KOPT-K1 (cell line): Measurements from ENCODE around the gene CD300LB.
"Not testable (repeated sequence)": the region's sequence is repeated elsewhere in the genome, so short reads cannot be mapped to it uniquely, and the experiment has no call there.

Source experiments
- H3K27ac ChIP-seq: fragments of 200-600 bp; sonication (generic); 2 replicates; pipeline ENCODE4 v1.5.1; 2016; ENCODE audit warnings: antibody characterized with exemption, mild to moderate bottlenecking, low read depth, low read length; ENCODE audit not compliant: poor library complexity, severe bottlenecking
- H3K36me3 ChIP-seq: fragments of 200-600 bp; sonication (generic); 2 replicates; pipeline ENCODE4 v1.5.1; 2017; ENCODE audit warnings: antibody characterized with exemption, mild to moderate bottlenecking, low read length, moderate library complexity; ENCODE audit not compliant: insufficient read depth
- H3K9me3 ChIP-seq: fragments of 200-600 bp; sonication (generic); 2 replicates; pipeline ENCODE4 v1.5.1; 2017; ENCODE audit warnings: antibody characterized with exemption, low read length, mild to moderate bottlenecking; ENCODE audit not compliant: insufficient read depth, poor library complexity, severe bottlenecking

Gene CD300LB

DNA sequence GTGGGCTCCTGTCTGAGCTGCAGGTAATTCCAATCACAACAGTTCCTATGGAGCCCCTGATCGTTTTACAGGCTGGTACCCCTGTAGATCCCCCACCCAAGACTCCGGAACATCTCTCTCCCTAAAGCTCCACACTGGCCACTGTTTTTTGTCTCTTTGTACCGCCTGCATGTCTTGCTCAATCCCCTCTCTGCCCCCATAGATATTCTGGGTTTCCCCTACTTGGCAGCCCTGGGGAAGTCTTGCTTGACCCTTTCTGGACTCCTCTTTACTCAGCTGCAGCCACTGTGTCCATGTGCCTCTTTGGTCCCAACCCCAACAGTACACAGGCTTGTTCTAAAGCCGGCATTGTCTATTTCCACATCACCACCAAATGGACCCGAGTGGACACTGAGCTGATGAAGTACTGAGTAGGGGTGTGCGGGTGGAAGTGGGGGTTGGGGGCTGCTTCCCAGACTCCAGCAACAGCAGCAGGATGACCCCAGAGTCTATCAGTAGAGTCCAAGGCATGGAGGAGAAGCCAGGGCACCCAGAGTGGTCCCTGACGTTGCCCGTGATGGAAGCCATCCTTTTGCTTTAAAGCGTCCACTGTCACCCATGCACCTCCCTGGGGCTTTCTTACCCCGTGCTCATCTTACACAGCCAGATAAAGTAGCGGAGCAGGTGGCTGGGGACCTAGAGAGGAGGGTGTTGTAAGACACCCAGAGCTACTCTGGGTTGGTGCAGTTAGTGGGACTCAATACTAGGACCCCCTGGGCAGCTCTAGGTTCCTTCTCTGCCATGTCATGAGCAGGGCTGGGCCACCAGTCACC lies 6.4 kb downstream of the CD300LB start:
- no peaks in the 10 kb centered on the region for H3K36me3 ChIP-seq
- H3K27ac ChIP-seq, result no peak overlapping the region
- no peaks in the 10 kb centered on the region for H3K9me3 ChIP-seq

DNA sequence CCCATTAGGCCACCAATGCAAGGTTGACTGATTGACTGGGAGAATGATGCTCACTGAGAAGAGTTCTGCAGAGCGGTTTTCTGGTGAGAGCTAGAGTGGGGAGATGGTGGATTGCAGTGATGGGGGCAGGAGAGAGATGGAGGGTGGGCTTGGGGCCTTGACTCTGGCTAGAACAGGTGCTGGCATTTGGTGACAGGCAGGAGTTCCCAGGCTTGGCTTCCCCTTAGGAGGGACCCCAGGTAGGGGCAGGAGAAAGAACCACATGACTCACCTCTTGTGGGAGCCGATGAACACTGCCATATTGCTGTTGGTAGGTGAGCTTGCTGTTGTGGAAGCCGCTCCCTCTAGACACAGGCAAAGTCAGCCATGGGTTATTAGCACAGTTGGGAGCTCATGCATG lies 8.0 kb downstream of the CD300LB start:
- no peaks in the 10 kb centered on the region for H3K36me3 ChIP-seq
- H3K9me3 ChIP-seq, result peaks cover 5% of the 10 kb centered on the region
- no peak overlapping the region for H3K27ac ChIP-seq

DNA sequence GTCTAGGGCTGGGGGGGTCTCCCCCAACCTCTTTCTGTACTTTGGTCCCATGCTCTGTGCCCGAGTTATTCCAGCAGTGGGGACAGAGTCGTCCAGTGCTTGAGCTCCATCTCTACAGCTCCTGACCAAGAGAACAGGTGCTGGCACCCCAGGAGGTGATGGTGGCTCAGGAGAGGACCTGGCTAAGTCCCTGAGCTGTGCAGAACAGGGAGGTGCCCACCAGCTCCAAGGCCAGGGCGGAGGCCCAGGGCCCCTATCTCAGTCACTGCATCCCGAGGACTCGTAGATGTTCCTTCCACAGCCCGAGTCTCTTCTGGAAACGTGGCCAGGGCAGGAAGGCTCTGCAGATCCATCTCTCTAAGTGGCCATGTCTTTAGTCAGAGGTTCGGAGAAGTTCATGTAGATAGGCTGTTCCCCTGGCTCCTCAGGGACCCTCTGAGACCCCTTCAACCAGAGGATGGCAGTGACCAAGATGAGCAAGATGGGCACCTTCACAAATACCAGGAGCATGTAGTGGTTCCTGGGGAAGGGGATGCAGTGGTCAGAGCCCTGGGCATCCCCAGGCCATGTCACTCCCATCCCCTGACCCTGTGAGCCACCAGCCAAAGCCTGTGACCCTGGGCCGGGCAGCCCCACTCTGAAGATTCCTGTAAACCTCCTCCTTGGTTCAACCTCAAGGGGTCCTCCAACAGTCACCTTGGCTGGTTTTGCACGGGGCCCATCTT lies 8.7 kb downstream of the CD300LB start:
- Histone ChIP-seq H3K27ac (no peak overlapping the region), H3K9me3 (peaks cover 8% of the 10 kb centered on the region), H3K36me3 (no peaks in the 10 kb centered on the region)

DNA sequence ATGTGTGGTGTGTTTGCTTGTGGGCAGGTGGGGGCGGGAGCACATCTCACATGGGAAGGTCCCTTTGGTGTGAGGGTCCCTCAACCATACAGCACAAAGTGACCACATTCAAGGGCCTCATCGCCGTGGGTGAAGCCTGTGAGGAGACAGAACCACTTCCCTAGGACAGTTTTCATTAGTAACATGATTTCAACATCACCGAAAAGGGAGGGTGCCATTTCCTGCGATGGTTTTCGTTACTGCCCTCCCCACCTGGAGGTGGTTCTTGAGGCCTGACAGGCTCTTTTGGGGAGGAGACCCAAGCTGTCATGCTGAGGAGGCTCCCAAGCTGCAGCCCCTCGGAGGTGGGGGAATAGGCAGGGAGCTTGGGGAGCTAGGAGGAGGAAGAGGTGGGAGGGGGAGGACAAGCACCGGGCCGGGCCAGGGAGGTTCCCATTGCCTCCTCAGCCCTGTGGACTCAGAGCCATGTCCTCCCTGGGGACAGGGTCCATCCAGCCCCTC lies 9.5 kb downstream of the CD300LB start:
- Histone ChIP-seq H3K36me3 (no peaks in the 10 kb centered on the region), H3K27ac (no peak overlapping the region), H3K9me3 (peaks cover 11% of the 10 kb centered on the region)

DNA sequence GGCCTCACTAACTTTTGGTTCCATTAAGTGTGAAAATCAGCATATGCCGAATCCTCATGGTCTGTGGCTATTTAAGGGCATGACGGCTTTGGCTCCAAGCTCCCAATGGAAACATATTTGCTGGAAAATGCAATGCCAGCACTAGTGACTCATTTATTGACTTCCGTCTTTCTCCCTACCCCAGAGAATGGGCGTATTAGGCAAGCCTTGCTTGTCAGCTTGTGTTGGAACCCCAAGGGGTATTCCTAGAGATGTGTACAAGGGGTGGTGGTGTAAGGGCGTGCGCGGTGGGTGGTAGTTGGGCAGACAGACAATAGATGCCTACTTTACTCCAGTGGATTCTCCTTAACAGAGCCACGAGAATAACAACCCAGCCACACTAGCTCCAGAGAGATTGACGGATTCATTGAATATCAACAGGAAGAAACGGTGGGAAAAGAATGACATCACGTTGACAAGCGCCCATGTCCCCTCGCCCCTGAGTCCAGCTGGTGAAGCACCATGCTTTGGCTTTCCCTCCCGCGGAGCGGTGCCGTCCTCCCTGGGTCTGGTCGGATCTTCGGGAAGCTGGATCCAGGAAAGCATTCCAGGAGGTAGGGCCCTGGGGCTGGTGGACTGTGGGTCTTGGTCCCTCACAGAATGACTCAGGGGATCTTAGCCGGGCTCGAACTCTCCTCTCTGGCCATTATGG lies 10.3 kb downstream of the CD300LB start:
- Histone ChIP-seq H3K27ac (no peak overlapping the region), H3K9me3 (peaks cover 12% of the 10 kb centered on the region), H3K36me3 (no peaks in the 10 kb centered on the region)

DNA sequence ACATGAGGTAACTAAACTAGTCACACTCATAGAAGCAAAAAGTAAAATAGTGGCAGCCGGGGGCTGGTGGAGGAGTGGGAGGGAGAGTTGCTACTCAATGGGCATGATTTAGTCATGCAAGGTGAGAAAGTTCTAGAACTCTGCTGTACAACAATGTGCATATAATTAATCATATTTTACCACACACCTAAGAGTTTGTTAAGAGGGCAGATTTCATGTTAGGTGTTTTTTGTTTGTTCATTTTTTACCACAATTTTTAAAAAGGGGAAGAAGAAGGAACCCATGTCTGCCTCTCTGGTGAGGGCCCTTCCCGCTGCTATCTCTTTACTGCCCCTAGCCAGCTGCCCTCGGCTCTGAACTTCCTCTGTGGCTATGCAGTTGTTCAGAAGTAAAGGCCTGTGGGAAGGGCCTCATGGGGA lies 11.2 kb downstream of the CD300LB start:
- Histone ChIP-seq H3K36me3 (no peaks in the 10 kb centered on the region), H3K9me3 (peaks cover 17% of the 10 kb centered on the region), H3K27ac (no peak overlapping the region)

DNA sequence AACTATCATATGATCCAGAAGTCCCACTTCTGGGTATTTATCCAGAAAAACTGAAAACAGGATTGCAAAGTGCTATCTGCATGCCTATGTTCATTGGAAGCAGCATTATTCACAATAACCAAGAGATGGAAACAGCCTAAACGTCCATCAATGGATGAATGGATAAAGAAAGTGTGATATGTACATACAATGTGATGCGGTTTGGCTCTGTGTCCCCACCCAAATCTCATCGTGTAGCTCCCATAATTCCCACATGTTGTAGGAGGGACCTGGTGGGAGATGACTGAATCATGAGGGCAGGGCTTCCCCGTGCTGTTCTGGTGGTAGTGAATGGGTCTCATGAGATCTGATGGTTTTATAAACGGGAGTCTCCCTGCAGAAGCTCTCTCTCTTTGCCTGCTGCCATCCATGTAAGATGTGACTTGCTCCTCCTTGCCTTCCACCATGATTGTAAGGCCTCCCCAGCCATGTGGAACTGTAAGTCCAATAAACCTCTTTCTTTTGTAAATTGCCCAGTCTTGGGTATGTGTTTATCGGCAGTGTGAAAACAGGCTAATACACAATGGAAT lies 12.8 kb downstream of the CD300LB start:
- not testable (repeated sequence) for H3K36me3 ChIP-seq, H3K27ac ChIP-seq
- peaks cover 31% of the 10 kb centered on the region for H3K9me3 ChIP-seq

DNA sequence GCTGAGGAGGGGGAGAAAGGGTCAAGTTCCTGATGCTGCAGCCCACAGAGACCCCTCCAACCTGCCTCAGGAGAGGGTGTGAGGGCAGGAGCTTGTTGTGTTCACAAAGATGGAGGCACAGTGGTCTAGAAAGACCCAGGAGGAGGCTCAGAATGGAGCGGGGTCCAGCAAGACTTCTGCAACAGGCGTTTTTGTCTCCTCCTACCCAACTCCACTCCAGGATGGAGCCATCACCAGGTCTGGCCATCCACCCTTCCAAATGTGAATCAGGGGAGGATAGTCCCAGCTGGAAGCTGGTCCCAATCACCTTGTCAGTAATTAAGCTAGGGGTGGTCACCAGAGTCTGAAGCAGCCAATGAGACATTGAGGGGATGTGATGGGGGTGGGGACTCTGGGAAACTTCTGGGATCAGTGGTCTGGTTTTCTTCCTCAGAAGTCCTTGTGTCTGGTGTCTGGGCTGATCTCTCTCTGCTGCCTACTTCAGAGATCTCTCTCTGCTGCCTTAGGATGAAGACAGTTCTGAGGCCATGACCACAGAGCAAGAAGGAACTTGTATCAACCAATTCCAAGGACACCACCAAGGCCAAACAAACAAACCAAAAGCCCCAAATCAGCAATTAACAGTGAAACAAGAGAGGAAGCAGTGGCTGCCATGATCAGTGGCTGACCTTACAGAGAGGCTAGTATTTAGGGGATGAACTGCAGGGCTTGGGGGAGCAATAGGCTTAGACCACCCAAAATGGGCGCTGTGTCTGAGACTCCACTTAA lies 14.5 kb downstream of the CD300LB start:
- H3K9me3 ChIP-seq, result peaks cover 31% of the 10 kb centered on the region
- H3K27ac ChIP-seq, result no peak overlapping the region
- no peaks in the 10 kb centered on the region for H3K36me3 ChIP-seq

DNA sequence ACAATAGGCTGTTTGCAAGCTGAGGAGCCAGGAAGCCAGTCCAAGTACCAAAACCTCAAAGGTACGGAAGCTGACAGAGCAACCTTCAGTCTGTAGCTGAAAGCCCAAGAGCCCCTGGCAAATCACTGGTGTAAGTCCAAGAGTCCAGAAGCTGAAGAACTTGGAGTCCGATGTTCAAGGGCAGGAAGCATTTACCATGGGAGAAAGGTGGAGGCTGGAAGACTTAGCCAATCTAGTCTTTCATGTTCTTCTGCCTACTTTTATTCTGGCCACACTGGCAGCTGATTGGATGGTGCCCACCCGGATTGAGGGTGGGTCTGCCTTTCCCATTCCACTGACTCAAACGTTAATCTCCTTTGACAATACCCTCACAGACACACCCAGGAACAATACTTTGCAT lies 15.3 kb downstream of the CD300LB start:
- Histone ChIP-seq H3K27ac (no peak overlapping the region), H3K36me3 (no peaks in the 10 kb centered on the region)

DNA sequence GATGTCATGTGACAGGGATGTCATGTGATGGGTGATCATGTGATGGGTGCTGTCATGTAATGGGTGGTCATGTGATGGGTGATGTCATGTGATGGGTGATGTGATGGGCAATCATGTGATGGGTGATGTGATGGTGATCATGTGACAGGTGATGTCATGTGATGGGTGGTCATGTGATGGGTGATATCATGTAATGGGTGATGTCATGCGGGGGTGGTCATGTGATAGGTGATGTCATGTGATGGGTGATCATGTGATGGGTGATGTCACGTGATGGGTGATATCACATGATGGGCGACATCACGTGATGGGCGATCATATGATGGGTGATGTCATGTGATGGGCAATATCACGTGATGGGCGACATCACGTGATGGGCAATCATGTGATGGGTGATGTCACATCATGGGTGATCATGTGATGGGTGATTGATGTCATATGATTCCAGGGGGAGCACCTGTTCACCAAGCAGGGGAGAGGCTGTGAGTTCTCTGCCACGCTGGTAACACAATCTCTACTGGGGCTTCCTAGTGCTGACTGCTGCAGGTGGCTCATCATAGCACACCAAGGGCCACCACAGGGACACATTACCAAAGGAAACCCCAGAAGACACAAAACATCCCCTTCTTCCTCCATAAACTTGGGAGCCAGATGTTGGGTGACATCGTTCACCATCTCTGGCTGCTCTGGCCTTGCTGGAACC lies 16.5 kb downstream of the CD300LB start:
- no peak overlapping the region for H3K27ac ChIP-seq
- no peaks in the 10 kb centered on the region for H3K36me3 ChIP-seq
- H3K9me3 ChIP-seq, result peaks cover 31% of the 10 kb centered on the region

More for the DNA sequence above, 15.3 kb downstream of the CD300LB start:
- H3K9me3 ChIP-seq, result peaks cover 31% of the 10 kb centered on the region

DNA sequence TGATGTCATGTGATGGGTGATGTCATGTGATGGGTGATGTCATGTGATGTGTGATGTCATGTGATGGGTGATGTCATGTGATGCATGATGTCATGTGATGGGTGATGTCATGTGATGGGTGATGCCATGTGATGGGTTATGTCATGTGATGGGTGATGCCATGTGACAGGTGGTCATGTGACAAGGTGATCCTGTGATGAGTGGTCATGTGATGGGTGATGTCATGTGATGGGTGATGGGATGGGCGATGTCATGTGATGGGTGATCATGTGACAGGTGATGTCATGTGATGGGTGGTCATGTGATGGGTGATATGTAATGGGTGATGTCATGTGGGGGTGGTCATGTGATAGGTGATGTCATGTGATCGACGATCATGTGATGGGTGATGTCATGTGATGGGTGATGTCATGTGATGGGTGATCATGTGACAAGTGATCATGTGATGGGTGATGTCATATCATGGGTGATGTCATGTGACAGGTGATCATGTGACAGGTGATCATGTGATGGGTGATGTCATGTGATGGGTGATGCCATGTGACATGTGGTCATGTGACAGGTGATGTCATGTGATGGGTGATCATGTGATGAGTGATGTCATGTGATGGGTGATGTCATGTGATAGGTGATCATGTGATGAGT lies 17.2 kb downstream of the CD300LB start:
- peaks cover 31% of the 10 kb centered on the region for H3K9me3 ChIP-seq
- no peaks in the 10 kb centered on the region for H3K36me3 ChIP-seq
- no peak overlapping the region for H3K27ac ChIP-seq

DNA sequence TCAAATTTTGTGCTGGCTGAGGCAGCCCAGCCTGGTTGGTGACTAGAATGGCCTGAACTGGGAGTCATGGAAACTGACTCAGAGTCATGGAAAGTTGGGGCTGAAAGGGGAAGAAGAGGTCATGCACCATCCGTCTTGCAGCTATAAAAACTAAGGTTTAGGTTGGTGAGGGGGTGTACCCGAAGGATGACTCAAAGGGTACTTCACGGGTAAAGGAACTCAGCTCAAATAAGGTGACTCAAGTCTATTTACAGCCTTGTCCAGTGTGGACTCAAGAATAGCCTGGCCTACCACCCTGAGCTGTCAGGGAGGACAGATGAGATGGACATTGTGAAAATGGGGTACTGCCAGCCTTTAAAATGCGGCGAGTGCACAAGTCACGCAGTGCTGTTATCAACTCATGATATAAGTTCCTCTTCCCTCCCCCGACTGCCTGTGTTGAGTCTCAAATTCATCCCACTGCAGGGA lies 18.6 kb downstream of the CD300LB start:
- Histone ChIP-seq H3K36me3 (no peaks in the 10 kb centered on the region), H3K9me3 (peaks cover 23% of the 10 kb centered on the region), H3K27ac (no peak overlapping the region)

DNA sequence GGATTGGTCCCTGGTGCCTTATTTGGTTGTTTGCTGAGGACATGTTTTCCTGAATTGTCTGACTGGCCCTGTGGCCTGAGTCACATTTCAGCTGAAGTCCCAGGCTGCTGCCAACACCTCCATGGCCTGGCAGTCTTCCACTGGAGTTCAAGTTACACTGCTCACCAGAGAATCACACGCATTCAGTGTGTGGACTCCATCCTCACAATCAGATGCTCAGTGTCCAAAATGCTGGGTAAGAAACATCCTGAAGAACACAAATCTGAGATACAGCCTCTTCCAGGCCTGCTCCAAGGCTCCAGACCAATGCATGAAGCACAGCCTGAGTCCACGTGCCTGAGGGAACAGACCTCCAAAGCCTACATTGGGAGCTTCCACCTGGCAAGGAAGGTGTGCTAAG lies 19.2 kb downstream of the CD300LB start:
- no peaks in the 10 kb centered on the region for H3K36me3 ChIP-seq
- H3K27ac ChIP-seq, result no peak overlapping the region
- H3K9me3 ChIP-seq, result peaks cover 23% of the 10 kb centered on the region
